HG03558 (cell line): ENCODE measurements around the gene SLC43A3.

Source experiments
- ATAC-seq: cut with Tn5 transposase; IDR thresholded peaks from one replicate; pipeline ENCODE4 v1.9.1; 2021; ENCODE audit warnings: moderate number of reproducible peaks; ENCODE audit not compliant: unreplicated experiment; ENCODE audit errors: extremely low read depth

Gene SLC43A3

DNA sequence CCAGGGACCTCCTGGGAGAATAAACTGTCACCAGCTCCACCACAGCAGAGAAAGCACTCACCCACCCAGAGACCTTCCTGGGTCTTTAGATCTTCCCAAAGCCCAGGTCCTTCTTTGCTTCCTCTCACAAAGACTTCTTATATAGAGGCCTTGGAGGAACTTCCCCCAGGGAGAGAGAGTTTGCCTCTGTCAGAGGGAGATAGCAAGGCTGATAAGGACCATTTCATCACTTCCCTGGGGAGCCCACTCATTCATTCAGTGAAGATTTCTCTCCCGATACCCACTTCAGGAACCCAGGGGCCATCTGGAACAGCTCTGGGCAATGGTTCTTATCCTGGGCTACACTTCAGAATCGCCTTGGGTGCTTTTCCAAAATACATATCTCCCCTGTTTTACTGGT is 36.4 kb downstream of the SLC43A3 start, which contains the start of gene PRG2:
TSS of gene PRG2 (minus strand) at position 116 of the 400 bp plus-strand sequence. CDS start 706 bp downstream, outside the sequence.
- ATAC-seq: no peak

DNA sequence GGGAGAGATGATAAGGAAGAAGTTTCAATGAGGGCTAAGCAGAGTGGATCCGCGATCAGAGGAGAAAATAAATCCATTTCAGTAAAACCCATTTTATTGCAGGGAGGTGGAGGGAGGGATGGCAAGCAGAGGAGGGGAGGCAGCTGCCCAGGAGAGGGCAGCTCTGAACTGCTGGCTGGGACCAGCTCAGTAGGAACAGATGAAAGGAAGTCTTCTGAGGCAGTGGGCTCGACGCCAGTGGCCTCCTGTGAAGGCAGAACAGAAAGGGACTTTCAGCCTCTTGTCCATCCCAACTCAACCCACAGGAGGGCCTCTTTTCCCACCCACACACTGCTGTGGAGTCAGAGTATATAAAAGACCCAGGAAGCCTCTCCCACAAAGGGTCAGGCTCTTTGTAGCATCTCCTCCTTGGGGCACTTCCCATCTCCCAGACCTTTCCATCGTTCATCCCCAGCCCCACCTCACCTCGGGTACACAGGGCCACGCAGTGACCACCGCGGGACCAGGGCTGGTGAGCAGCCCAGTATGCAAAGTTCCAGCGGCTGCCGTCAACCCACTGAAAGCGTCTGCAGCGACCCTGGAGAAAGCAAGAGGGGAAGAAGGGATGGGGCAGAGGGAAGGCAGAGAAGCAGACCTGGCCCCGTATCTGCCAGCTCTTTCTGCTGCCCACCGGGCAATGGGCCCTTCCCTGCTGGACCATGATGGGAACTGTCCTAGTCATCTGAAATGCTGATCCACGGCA is 39.5 kb downstream of the SLC43A3 start:
- no peak for ATAC-seq

DNA sequence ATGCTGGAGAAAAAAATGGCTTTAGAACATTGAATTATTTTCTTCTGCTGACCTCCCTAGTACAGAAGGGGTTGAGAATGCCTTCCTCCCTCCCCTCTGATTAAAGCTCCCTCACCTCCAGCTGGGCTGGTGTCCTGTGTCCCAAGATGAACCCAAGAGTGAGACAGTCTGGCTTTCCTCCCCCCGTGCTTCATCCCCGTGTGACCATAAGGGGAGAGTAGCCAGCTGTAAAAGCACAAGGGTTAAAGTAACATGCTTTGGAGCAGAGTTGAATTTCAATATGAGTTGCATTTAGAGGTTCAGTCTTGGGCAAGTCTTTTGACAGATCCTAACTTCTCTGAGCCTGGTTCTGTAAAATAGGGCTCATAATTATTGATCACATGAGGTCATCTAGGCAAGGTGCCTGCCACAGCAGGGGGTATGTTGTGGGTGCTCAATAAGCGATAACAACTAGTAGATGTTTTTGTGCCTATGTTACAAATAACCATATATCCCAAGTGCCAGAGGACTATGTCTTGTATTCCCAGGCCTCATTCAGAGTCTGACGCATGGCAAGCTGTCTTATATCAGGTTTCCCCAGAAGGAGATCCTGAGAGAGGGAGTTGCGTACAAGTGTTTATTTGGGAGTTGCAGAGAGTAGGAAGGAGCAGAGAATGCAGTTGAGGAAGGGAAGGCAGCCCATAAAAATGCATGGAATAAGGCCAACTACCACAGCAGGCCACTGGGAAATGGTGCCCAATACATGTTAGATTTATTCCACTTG is 40.6 kb downstream of the SLC43A3 start:
- no peak for ATAC-seq

DNA sequence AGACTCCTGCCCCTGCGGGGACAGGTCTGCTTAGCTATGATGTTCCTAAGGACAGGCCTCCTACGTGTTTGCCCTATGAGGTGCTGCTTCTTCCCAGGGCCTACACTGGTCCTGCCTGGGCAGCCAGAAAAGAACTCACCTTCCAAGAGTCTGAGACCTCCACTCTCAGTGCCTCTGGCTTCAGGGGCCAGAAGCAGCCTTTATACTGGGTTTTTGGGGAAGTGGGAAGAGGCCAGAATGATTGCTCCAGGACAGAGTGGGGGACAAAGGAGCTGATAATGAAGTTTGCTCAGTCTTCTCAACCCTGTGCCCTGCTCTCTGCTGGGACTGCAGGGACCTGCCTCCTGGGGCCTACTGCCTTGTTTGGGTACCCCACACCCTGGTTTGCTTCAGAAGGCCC is 45.9 kb downstream of the SLC43A3 start, which contains the start of gene PRG3:
TSS of gene PRG3 (minus strand) at position 176 of the 400 bp plus-strand sequence. CDS start 442 bp downstream, outside the sequence.
- no peak for ATAC-seq

DNA sequence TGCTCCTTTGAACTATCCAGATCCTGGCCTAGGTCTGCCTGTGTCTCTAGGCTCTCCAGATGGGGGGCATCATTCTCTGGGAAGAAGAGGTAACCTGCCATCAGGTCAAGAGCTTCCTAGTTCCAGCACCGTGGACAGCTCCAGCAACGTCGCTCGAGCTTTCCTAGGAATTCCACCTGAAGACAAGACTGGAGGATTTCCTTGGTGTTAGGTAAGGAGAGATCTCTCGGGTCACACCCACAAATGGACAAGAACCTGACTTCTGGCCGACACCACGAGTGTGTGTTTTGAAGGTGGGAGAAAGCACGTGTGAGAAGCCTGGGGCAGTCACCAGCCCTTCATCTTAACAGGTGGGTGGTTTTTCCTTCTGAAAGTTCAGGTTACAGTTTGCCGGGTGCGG is 47.2 kb downstream of the SLC43A3 start:
- no peak for ATAC-seq

DNA sequence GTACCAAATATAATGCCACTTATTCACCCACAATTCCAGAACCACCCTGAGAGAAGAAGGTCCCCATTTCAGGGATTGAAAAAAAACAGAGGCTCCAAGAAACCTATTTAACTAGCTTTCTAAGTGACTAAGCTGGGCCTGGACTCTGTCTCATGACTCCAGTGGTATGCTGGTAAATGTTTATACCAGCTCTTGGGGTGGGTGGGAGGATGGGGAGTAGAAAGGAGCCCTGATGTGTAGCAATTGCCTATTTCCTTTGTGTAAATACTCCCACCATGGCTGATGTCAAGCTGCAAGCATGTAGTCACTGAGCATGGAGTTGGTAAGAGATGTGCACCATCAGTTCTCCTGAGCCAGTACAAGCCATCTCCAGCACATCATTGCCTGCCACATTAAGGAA is 48.7 kb downstream of the SLC43A3 start:
- ATAC-seq: no peak

DNA sequence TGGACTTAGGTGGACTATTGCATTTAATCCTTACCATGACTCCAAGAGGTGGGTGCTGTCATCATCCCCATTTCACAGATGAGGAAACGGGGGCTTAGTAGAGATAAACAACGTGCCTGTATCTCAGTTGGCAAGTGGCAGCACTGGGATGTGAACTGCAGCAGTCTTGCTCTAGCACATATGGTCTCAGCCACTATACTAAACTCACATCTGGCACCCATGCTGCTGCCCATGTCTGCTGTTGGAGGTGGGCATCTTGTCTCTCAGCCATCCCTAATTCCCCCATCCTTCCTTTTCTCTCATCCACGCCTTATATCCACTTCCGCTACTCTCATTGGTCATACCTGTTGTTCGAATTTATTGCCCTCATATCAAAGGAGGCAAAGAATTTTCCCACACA is 49.8 kb downstream of the SLC43A3 start:
- no peak for ATAC-seq

DNA sequence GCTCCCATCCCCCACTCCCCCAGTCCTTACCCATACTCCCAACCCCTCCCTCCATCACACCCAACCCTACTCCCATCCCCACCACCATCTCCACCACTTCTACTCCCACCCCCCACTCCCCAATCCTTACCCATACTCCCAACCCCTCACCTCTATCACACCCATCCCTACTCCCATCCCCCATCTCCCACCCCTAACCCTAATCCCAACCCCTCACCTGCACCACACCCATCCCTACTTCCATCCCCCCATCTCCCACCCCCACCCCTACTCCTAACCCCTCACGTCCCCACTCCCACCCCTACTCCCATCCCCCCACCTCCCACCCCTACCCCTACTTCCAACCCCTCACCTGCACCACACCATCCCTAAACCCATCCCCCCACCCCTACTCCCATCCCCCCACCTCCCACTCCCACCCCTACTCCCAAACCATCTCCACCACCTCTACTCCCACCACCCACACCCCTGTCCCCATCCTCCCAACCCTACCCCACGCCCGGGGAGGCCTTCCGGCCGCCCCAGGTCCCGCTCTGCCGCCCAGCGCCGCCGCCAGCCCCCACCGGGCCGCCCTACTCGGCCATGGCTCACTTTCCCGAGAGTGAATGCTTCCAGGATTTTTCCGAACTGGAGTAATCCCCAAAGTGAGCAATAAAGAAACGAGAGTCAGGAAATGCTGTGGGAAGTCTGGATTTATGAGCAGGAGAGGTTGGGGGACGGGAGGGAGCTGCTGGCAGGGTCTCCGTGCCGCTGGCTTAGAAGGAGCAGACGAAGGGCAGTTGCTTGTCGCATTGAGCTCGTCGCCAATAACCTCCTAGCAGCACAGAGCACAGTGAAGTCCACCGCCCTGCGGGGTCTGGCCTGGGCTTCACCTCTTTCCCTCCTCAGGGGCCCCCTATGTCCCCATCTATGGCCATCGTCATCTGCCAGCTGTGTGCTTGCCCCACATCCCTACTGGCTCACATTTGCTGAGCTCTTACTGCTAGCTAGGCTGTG is 50.5 kb downstream of the SLC43A3 start:
- no peak for ATAC-seq

DNA sequence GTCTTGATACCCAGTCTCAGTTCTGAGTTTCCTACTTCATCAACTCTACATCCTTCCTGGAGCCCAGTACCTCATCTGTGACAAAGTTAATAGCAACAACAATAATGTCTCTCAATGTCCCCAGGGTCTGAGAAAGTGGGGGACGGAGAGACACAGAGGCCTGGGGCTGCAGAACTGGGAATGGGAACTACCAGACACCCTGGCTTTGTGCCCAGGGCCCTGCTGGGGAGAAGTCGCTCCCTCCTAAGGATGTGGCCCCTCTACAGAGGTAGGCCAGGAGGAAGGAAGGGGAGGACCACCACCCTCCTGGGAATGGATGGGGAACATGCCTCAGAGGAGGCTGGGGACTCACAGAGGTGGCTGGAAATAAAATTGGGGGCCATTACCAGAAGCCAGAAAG is 51.4 kb downstream of the SLC43A3 start:
- no peak for ATAC-seq

DNA sequence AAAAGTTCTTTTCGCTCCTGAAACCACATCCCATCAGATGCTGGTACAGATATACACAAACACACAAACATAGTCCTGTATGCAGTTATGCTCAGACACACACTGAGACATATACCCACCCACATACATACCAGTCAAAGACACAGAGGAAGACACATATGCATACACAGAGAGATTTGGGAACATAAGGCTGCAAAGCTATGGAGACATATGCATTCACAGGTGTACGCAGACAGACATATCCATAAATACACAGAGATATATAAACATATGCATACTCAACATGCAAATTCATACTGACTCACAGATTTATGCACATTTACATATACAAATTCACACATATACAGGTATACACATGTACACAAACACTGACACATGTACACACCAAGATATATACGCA is 52.0 kb downstream of the SLC43A3 start:
- no peak for ATAC-seq

DNA sequence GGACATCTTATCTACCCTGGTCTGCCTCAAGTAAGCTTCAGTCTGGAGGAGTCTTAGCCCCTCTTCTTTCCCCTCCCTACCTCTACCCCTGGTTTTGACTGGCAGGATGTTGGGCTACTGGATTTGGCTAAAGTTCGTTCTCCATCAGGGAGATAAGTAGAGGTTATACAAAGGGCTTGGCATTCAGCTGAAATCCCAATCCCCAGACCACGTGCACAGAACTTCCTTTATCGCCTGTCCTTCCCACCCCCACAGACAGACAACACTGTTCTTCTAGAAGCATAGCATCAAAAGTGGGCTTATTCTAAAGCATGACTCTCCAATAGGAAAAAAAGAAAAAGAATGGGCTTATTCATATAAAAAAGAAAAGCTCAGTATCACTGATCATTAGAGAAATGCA is 53.8 kb downstream of the SLC43A3 start:
- ATAC-seq: no peak

DNA sequence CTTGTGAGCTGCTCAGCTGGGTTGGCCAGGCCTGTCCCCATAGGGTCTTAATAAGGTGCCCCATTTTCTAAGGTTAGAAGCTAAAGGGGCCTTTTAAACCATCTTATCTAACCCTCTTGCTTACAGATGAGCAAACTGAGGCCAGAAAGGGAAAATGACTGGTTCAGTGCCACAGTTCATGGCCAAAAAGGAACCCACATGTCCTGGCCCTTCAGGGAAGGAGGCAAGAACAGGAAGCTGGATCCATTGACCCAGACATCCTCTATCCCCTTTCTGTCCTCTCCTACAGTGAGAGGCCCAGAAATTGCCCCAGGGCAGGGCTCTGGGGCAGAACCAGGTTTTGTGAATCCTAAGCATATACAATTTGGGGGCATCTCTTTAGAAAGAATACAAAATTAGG is 56.0 kb downstream of the SLC43A3 start:
- no peak for ATAC-seq

DNA sequence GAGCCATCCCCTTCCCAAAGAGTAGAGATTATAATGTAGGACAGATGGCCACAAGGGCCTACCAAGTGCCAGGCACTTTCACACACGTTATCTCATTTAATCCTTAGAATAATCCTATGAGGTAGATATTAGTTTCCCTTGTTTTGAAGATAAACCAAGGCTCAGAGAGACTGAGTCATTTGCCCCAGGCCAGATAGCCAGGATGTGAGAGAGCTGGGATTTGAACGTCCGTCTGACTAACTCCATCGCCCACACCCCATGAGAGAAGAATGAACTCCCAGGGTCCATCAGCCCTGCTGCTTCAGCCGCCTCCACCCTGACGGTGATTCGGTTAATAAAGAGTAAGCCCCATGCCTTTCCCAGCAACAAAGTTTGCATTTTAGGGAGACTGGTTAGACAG is 56.7 kb downstream of the SLC43A3 start:
- no peak for ATAC-seq

DNA sequence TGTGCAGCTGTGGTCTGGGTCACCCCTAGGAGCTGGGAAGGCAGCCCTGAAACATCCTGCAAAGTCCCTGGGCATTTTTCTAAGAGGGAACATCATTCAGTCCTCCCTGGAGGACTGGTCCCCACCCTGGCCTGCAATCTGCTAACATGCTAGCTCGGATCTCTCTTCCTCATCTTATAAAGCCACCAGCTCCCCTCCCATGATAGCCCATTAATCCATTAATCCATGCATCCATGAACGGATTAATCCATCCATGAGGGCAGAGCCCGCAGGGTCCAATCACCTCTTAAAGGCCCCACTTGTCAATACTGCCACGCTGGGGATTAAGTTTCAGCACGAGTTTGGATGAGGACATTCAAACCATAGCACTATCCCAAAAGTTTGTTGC is 58.1 kb downstream of the SLC43A3 start:
- ATAC-seq: no peak

DNA sequence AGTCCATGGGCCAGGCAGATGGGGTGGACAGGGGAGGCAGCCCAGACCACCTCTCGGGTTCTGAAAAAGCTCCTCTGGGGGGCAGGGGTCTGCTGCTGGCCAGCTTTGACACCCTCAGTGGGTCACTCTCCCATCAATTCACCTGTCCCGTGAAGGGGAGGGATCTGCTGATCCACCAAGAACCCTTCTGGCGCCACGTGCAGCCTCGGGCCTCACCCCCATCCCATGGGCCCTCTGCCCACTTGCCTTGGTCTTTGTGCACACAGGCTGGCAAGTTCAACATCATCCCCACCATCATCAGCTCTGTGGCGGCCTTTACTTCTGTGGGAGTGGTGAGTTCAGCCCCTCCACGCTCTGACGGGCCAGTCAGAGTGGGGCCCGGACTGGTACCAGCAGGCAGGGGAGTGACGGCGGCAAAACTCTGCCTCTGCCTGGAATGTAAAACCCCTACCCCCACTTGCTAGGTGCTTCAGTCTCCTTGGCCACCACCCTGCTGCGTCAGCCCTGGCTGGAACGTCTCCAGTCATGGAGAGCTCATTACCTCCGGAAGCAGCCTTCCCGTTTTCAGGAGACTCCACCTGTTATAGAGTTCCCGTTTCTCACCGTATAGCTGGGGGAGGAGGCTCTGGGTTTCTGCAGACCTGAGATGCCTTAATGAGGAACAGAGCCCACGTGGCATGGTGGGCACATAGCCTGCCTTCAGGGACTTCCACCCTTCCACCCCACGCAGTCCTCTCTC is 58.6 kb downstream of the SLC43A3 start:
- ATAC-seq: no peak

DNA sequence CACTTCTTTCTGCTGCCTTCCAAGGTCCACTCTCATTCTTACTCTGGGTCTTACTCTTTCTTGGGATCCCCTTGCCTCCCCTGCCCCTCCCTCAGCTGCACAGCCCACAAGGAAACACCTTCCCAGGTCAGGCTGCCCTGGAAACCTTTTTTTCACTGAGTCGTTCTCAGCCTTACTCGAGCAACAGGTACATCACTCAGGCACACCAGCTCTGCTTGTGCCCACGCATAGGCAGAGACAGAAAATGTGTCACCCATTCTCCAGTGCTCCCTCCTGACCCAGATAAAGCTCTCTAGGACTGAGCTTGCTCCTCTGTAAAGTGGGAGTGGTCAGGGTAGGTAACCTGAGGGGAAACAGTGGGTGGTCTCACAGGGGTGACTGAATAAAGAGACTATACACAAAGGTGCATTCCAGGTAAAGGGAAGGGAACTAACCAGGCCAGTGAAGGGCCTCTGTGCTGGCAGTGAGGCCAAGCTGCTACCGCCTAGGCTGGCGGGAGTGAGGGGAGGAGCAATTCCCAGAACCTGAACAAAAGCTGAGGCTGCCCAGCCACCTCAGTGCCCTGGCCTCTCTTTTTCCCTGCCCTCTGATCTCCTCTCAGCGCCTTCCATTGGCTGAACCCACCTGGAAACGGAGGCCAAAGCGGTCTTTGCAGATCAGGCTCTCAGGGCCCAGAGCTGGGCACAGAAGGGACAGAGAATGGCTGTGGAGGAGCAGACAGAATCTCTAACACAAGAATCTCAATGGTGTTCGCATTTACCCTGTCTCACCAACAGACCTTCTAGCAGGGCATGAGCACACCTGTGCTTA is 61.9 kb downstream of the SLC43A3 start:
- no peak for ATAC-seq

DNA sequence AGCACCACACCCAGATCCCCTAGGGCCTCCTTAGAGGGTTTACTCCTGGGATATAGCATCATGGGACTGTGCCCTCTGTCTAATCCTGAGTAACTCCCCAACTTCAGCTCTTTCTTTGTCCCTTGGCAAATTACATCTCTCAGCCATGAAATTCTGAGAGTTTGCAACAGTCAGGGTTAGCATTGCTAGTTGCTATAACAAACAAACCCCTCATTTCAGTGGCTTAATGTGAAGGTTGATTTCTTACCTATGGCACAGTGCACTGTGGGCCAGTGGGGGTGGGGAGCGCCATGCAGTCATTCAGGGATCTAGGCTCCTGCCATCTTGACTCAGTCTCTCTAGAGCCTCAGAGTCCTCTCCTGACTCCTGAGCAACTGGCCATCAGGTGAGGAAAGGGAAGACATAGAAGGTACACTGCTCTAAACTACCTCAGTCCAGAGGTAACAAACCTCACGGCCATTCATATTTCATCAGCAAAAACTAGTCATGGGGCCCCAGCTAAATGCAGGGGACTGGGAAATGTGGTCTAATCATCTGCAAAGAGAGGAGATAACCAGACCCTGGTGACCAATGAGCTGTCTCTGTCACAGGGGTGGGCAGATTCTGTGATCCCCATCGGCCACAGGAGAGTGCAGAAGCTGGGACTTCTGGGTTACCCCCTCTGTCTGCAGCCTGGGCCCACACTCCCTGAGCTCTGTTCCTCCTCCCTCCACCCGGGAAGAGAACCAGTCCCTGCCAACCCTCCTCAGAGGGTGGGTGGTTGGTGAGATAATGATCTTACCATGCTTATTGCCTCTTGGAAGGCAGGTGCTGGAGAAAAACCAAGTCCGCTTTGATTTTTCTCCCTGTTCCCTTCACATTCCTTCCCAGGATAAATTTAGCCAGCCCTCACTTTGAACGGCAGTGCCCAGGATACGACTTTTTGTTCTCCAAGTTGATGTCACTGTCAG is 63.5 kb downstream of the SLC43A3 start:
- no peak for ATAC-seq

DNA sequence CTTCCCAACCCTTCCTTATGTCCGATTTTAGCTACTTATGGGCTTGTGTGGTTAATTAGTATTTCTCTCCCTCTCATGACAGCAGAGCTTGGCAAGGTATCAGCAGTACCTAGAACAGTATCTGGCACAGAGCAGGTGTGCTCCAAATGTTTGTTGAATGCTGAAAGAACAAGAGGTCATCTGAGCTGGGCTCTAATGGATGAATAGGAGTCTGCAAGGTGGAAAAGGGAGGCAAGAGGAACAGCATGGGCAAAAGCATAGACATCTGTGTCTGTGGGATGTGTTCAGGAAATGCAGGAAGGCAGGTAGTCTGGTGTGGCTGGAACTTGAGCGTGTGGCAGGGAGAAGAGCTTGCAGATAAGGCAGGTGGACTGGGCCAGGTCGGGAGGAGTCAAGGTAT is 65.0 kb downstream of the SLC43A3 start:
- no peak for ATAC-seq
